ENCODE results near the gene GAA.
A peak's percentile ranks its signal among the peaks of the same experiment; 100 is the strongest.

Gene GAA

DNA sequence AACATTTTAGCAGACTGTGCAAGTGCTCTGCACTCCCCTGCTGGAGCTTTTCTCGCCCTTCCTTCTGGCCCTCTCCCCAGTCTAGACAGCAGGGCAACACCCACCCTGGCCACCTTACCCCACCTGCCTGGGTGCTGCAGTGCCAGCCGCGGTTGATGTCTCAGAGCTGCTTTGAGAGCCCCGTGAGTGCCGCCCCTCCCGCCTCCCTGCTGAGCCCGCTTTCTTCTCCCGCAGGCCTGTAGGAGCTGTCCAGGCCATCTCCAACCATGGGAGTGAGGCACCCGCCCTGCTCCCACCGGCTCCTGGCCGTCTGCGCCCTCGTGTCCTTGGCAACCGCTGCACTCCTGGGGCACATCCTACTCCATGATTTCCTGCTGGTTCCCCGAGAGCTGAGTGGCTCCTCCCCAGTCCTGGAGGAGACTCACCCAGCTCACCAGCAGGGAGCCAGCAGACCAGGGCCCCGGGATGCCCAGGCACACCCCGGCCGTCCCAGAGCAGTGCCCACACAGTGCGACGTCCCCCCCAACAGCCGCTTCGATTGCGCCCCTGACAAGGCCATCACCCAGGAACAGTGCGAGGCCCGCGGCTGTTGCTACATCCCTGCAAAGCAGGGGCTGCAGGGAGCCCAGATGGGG lies 3.1 kb downstream of the GAA start:
- H3K4me3 ChIP-seq (ENCODE audit: low read depth, low read length) = no peak overlapping the region
- peak; percentile 20 for DNase-seq (ENCODE audit: low read depth)
- TF ChIP-seq, protein P1, sequence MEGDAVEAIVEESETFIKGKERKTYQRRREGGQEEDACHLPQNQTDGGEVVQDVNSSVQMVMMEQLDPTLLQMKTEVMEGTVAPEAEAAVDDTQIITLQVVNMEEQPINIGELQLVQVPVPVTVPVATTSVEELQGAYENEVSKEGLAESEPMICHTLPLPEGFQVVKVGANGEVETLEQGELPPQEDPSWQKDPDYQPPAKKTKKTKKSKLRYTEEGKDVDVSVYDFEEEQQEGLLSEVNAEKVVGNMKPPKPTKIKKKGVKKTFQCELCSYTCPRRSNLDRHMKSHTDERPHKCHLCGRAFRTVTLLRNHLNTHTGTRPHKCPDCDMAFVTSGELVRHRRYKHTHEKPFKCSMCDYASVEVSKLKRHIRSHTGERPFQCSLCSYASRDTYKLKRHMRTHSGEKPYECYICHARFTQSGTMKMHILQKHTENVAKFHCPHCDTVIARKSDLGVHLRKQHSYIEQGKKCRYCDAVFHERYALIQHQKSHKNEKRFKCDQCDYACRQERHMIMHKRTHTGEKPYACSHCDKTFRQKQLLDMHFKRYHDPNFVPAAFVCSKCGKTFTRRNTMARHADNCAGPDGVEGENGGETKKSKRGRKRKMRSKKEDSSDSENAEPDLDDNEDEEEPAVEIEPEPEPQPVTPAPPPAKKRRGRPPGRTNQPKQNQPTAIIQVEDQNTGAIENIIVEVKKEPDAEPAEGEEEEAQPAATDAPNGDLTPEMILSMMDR (conservative IDR thresholded peaks at IDR 0.05; ENCODE audit: low read depth, low read length) = no peak

DNA sequence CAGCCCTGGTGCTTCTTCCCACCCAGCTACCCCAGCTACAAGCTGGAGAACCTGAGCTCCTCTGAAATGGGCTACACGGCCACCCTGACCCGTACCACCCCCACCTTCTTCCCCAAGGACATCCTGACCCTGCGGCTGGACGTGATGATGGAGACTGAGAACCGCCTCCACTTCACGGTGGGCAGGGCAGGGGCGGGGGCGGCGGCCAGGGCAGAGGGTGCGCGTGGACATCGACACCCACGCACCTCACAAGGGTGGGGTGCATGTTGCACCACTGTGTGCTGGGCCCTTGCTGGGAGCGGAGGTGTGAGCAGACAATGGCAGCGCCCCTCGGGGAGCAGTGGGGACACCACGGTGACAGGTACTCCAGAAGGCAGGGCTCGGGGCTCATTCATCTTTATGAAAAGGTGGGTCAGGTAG lies 3.6 kb downstream of the GAA start:
- DNase-seq (ENCODE audit: low read depth) = no peak
- TF ChIP-seq, protein P1 (conservative IDR thresholded peaks at IDR 0.05; ENCODE audit: low read depth, low read length) = no peak
- H3K4me3 ChIP-seq (ENCODE audit: low read depth, low read length) = no peak overlapping the region

DNA sequence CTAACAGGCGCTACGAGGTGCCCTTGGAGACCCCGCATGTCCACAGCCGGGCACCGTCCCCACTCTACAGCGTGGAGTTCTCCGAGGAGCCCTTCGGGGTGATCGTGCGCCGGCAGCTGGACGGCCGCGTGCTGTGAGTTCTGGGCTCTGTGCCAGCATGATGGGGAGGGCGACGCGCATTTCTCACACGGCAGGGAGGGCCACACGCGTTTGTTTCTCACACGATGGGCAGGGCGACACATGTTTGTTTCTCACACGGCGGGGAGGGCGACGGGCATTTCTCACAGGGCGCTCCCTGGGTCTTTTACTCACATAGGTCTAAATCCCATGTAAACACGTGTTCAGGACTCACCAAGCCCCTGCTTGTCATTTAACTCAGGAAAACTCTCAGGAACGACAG lies 4.4 kb downstream of the GAA start:
- peak; percentile 70 for DNase-seq (ENCODE audit: low read depth)
- H3K4me3 ChIP-seq (ENCODE audit: low read depth, low read length) = no peak overlapping the region
- TF ChIP-seq, protein P1 (conservative IDR thresholded peaks at IDR 0.05; ENCODE audit: low read depth, low read length) = no peak

DNA sequence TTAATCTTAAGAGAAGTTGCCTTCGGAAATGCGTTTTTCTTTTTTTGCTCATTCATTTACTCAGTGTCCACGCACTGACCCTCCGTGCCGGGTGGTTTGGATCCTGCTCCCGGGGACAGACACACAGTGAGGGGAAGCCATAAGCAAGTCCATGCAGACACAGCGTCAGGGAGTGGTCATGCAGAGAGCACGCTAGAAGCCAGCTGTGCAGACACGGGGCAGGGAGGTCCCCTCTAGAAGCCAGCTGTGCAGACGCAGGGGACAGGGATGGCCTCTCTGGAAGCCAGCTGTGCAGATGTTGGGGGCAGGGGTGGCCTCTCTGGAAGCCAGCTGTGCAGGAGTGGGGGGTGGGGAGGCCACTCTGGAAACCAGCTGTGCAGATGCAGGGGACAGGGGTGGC lies 4.8 kb downstream of the GAA start:
- no peak for DNase-seq (ENCODE audit: low read depth)
- H3K4me3 ChIP-seq (ENCODE audit: low read depth, low read length) = no peak overlapping the region
- TF ChIP-seq, protein P1 (conservative IDR thresholded peaks at IDR 0.05; ENCODE audit: low read depth, low read length) = no peak

DNA sequence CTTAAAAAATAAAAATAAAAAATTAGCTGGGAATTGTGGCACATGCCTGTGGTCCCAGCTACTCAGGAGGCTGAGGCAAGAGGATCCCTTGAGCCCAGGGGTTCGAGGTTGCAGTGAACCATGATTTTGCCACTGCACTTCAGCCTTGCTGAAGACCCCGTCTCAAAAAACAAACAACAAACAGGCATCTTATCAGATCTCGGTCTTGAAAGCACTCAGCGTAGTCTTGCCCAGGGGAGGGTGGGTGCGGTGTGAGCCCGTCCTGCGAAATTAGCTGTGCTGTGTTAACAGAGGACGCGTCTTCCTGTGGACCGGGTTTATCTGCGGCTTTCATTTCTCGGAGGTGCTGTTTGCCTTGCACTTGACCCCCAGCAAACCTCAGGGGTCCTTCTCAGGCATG lies 5.4 kb downstream of the GAA start:
- TF ChIP-seq, protein P1 (conservative IDR thresholded peaks at IDR 0.05; ENCODE audit: low read depth, low read length) = no peak
- DNase-seq (ENCODE audit: low read depth) = no peak
- no peak overlapping the region for H3K4me3 ChIP-seq (ENCODE audit: low read depth, low read length)

DNA sequence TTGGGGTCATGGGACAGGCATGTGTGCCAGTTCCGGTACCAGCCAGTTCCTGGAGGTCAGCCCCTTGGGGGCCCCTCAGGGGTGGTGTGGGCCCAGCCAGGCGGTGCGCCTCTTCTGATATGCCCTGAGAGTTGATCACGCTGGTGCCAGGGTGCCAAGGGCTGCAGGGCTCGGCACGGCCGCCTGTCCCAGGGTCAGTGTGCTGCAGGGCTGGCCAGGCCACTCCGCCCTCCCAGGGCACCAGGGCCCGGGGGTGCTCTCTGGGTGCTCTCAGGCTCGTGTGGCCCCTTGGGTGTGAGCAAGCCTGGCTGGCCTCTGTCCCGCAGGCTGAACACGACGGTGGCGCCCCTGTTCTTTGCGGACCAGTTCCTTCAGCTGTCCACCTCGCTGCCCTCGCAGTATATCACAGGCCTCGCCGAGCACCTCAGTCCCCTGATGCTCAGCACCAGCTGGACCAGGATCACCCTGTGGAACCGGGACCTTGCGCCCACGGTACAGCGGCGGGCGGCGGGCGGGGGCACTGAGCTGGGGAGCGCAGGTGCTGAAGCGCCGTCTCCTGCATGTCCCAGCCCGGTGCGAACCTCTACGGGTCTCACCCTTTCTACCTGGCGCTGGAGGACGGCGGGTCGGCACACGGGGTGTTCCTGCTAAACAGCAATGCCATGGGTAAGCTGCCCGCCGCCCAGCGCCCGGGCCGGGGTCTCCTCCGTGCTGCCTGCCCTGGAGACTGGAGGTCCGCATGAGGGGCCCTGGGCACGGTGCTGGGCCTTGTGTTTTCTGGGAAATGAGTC lies 6.0 kb downstream of the GAA start:
- DNase-seq (ENCODE audit: low read depth) = no peak
- no peak overlapping the region for H3K4me3 ChIP-seq (ENCODE audit: low read depth, low read length)
- TF ChIP-seq, protein P1 (conservative IDR thresholded peaks at IDR 0.05; ENCODE audit: low read depth, low read length) = no peak

All from choroid plexus epithelial cell (primary cell).